Neutrophil (primary cell): ENCODE measurements around the gene ENO4.

Experiments used
- H3K27ac ChIP-seq: fragments of 200-600 bp; sonication (generic); 2 replicates; pipeline ENCODE4 v1.5.1; 2016; ENCODE audit warnings: mild to moderate bottlenecking, moderate library complexity
- H3K27me3 ChIP-seq: fragments of 200-600 bp; sonication (generic); 2 replicates; pipeline ENCODE4 v1.6.0; 2016; ENCODE audit warnings: mild to moderate bottlenecking
- H3K36me3 ChIP-seq: fragments of 200-600 bp; sonication (generic); 2 replicates; pipeline ENCODE4 v1.5.1; 2017
- H3K4me1 ChIP-seq, 2 experiments: fragments of 200-600 bp in 1 of 2; sonication (generic) in 1 of 2; 1 replicate in 1 of 2; 2 replicates in 1 of 2; pipeline versions ENCODE4 v1.5.1 to v1.6.1; 2013 to 2016; ENCODE audit warnings: low read depth in 1 of 2, low read length in 1 of 2, mild to moderate bottlenecking in 1 of 2, moderate library complexity in 1 of 2; ENCODE audit not compliant: control insufficient read depth in 1 of 2, insufficient read depth in 1 of 2
- H3K4me3 ChIP-seq, 2 experiments: fragments of 200-600 bp in 1 of 2; sonication (generic) in 1 of 2; 1 replicate in 1 of 2; 2 replicates in 1 of 2; pipeline ENCODE4 v1.5.1; 2013 to 2016; ENCODE audit warnings: low read depth in 1 of 2, low read length in 1 of 2, mild to moderate bottlenecking in 1 of 2, moderate library complexity in 1 of 2
- H3K9me3 ChIP-seq: fragments of 200-600 bp; sonication (generic); 2 replicates; pipeline ENCODE4 v1.5.1; 2016
- TF ChIP-seq, protein P1 (sequence below): fragments of 200-600 bp; sonication (generic); IDR thresholded peaks from 2 replicates; pipeline ENCODE4 v1.5.1; 2016; ENCODE audit warnings: antibody characterized with exemption

The ENO4 gene

DNA sequence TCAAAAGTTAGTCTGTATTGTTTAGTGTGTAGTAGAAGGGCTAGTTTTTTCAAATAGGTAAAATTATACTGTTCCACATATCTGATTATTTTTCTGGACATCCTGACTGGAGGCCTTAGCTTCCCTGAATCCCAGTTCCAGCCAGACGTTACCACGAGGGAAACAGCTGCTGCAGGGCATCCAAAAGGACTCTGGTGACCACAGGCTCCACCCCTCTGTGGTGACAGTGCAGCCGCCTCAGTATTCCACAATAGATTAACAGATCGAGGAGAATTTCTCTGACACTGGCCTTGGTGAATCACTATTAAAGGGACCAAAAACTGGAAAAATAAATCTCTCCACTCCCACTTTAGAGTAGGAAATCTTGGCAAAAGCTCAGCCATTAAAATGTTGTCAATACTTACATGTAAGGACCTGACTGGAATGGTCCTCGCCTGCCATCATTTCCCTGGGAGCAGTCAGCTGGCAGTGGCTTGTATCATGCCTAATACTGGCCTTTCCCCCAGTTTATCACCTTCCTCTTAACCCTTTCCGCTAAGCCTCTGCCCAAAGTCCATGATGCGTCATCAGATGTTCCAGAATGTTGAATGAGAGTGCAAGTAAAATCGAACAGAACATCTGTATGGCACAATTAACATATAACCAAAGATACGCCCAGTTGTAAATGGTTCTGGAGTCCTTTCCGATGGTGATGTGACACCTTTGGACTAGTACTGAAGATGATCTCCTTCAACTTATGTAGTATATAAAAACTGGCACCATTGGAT is 31.6 kb downstream of the ENO4 start:
- Histone ChIP-seq H3K27ac (no peak overlapping the region), H3K9me3 (no peaks in the 10 kb centered on the region), H3K36me3 (no peaks in the 10 kb centered on the region), H3K27me3 (peaks cover 20% of the 10 kb centered on the region), H3K4me3 (no peak overlapping the region), H3K4me1 (no peaks in the 10 kb centered on the region)
- TF ChIP-seq, protein P1, sequence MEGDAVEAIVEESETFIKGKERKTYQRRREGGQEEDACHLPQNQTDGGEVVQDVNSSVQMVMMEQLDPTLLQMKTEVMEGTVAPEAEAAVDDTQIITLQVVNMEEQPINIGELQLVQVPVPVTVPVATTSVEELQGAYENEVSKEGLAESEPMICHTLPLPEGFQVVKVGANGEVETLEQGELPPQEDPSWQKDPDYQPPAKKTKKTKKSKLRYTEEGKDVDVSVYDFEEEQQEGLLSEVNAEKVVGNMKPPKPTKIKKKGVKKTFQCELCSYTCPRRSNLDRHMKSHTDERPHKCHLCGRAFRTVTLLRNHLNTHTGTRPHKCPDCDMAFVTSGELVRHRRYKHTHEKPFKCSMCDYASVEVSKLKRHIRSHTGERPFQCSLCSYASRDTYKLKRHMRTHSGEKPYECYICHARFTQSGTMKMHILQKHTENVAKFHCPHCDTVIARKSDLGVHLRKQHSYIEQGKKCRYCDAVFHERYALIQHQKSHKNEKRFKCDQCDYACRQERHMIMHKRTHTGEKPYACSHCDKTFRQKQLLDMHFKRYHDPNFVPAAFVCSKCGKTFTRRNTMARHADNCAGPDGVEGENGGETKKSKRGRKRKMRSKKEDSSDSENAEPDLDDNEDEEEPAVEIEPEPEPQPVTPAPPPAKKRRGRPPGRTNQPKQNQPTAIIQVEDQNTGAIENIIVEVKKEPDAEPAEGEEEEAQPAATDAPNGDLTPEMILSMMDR, result no peak

DNA sequence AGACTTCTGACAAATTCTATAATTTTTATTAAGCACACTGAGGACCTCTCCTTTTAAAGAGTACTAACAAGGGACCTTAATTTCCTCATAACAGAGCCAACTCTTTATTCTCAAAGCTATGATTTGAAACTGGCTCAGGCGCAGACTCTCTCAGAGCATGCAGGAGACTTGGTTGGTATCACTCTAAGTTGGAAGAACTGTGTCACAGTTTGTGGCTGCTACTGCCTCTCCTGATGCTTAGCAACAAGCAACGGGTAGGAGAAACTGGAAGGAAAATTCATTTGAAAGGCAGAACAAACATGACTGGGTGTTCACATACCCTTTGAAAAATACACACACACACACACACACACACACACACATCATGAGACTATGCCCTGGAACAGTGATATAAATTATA is 33.3 kb downstream of the ENO4 start:
- H3K9me3 ChIP-seq, result no peaks in the 10 kb centered on the region
- no peak overlapping the region for H3K27ac ChIP-seq
- no peaks in the 10 kb centered on the region for H3K36me3 ChIP-seq
- peaks cover 20% of the 10 kb centered on the region for H3K27me3 ChIP-seq
- TF ChIP-seq, protein P1, result no peak
- no peak overlapping the region for H3K4me3 ChIP-seq
- H3K4me1 ChIP-seq, result no peaks in the 10 kb centered on the region

DNA sequence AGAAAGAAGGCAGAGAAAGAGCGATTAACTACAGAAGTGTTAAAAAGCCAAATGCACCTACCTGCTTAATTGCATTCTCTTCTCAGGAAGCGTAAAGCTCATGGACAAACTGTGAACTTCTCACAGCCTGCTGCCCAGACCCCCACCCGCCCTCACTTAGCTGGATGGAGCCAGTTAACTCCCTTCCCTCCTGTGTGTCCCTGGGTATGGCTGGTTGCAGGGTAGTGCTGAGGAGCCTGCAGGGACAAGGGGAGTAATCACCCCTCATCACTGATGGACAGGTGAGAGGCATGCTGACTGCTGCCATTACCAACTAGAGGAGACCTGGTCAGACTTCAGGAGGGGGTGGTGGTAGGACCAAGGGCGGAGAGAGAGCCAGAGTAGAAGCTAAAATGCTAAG is 37.5 kb downstream of the ENO4 start:
- no peak overlapping the region for H3K4me3 ChIP-seq
- TF ChIP-seq, protein P1, result no peak
- no peak overlapping the region for H3K27ac ChIP-seq
- no peaks in the 10 kb centered on the region for H3K9me3 ChIP-seq
- no peaks in the 10 kb centered on the region for H3K36me3 ChIP-seq
- peaks cover 0 to 13% of the 10 kb centered on the region in 2 experiments for H3K4me1 ChIP-seq
- H3K27me3 ChIP-seq, result peaks cover 9% of the 10 kb centered on the region

DNA sequence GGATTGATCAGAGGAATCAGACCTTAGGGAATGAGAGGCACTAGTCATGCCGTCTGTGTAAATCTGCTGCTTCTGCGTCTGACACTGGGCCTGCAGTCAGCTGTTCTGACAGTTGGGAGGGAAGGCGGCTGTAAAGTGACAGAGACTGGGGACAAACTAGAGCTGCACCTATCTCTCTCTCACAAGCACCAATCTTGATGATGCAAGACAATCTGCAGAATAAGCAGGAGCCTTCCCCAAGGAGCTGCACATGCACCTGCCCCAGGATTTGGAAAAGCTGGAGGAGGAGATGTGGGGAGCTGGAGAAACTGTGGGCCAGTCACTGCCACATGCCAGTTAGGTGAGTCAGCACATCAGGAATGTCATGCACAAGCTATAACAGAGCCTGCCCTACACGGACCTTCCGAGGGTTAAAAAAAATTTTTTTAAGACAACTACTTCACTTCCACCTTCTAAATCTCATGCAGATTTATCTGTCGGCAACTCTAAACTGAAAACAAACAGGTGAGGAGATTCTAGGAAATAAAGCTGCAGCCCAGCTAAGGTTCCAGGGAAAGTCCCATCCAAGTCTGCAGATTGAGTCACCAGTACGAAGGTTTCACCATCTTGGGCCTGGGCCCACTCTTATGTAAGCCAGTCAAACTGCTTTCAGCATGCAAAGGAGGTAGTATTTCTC is 39.2 kb downstream of the ENO4 start:
- Histone ChIP-seq H3K4me3 (no peak overlapping the region), H3K27me3 (peaks cover 4% of the 10 kb centered on the region), H3K4me1 (peaks cover 0 to 21% of the 10 kb centered on the region in 2 experiments), H3K36me3 (no peaks in the 10 kb centered on the region), H3K9me3 (no peaks in the 10 kb centered on the region), H3K27ac (no peak overlapping the region)
- TF ChIP-seq, protein P1, result no peak

DNA sequence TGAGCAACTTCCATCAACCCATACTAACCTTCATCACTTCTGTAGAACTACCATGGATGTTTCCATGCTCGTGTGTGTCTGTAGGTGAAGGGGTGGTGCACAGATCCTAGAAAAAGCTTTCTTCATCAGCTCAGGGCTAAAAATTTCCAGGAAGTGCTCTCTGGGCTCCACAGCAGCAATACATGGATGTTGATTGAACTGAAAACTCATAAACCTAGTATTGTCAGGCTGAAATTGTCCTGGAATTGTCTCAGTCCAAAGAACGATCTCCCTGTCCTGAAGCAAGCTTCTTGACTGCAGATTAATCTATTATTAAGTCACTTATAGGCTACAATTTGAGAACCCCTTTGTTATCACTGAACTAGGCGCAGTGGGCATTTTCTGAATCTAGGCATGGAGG is 39.8 kb downstream of the ENO4 start:
- TF ChIP-seq, protein P1, result no peak

More for the DNA sequence above, 39.8 kb downstream of the ENO4 start:
- no peaks in the 10 kb centered on the region for H3K36me3 ChIP-seq
- H3K4me1 ChIP-seq, result peaks cover 0 to 23% of the 10 kb centered on the region in 2 experiments
- peaks cover 4% of the 10 kb centered on the region for H3K27me3 ChIP-seq
- H3K27ac ChIP-seq, result no peak overlapping the region
- no peak overlapping the region for H3K4me3 ChIP-seq
- H3K9me3 ChIP-seq, result no peaks in the 10 kb centered on the region
